ENCODE results near the gene KCNJ12.
A peak's percentile ranks its signal among the peaks of the same experiment; 100 is the strongest.
"Not testable (repeated sequence)": the region's sequence is repeated elsewhere in the genome, so short reads cannot be mapped to it uniquely, and the experiment has no call there.

The KCNJ12 gene

GRCh38 chr17:21400816-21401593 lies 24.8 kb downstream of the KCNJ12 start:
- DNase-seq (ENCODE audit: low read depth, low spot score), result no peak
- Histone ChIP-seq H3K36me3 (ENCODE audit: insufficient read depth, low read length) (no peaks in the 10 kb centered on the region), H3K4me3 (no peak overlapping the region), H3K27ac (no peak overlapping the region), H3K9me3 (ENCODE audit: low read depth, low read length) (no peaks in the 10 kb centered on the region), H3K9ac (ENCODE audit: insufficient read length) (no peak overlapping the region)
- TF ChIP-seq EZH2 (IDR thresholded peaks at IDR 0.05), result no peak

GRCh38 chr17:21402166-21402571 lies 26.0 kb downstream of the KCNJ12 start:
- DNase-seq (ENCODE audit: low read depth, low spot score); H3K36me3 ChIP-seq (ENCODE audit: insufficient read depth, low read length); H3K9ac ChIP-seq (ENCODE audit: insufficient read length); H3K9me3 ChIP-seq (ENCODE audit: low read depth, low read length); H3K4me3 ChIP-seq: not testable (repeated sequence)
- H3K27ac ChIP-seq, result peak overlapping the region; percentile 26; the same call in 1 of the 2 replicates

GRCh38 chr17:21402926-21403325 lies 26.8 kb downstream of the KCNJ12 start:
- DNase-seq (ENCODE audit: low read depth, low spot score); H3K36me3 ChIP-seq (ENCODE audit: insufficient read depth, low read length); H3K9ac ChIP-seq (ENCODE audit: insufficient read length); H3K9me3 ChIP-seq (ENCODE audit: low read depth, low read length); H3K27ac ChIP-seq; H3K4me3 ChIP-seq: not testable (repeated sequence)

GRCh38 chr17:21404106-21404505 lies 27.9 kb downstream of the KCNJ12 start:
- H3K9me3 ChIP-seq (ENCODE audit: low read depth, low read length); H3K36me3 ChIP-seq (ENCODE audit: insufficient read depth, low read length); H3K4me3 ChIP-seq; H3K9ac ChIP-seq (ENCODE audit: insufficient read length); DNase-seq (ENCODE audit: low read depth, low spot score); H3K27ac ChIP-seq: not testable (repeated sequence)

- not testable (repeated sequence) for H3K4me3 ChIP-seq; H3K36me3 ChIP-seq (ENCODE audit: insufficient read depth, low read length); H3K9me3 ChIP-seq (ENCODE audit: low read depth, low read length); H3K27ac ChIP-seq; H3K9ac ChIP-seq (ENCODE audit: insufficient read length); DNase-seq (ENCODE audit: low read depth, low spot score)
Observed at GRCh38 chr17:21404539-21404938, 28.4 kb downstream of the KCNJ12 start.

- not testable (repeated sequence) for DNase-seq (ENCODE audit: low read depth, low spot score); H3K36me3 ChIP-seq (ENCODE audit: insufficient read depth, low read length); H3K27ac ChIP-seq; H3K4me3 ChIP-seq; H3K9ac ChIP-seq (ENCODE audit: insufficient read length); H3K9me3 ChIP-seq (ENCODE audit: low read depth, low read length)
Observed at GRCh38 chr17:21404956-21405731, 29.0 kb downstream of the KCNJ12 start.

GRCh38 chr17:21405904-21406400 lies 29.8 kb downstream of the KCNJ12 start:
- not testable (repeated sequence) for H3K9me3 ChIP-seq (ENCODE audit: low read depth, low read length); H3K27ac ChIP-seq; H3K9ac ChIP-seq (ENCODE audit: insufficient read length); H3K4me3 ChIP-seq; DNase-seq (ENCODE audit: low read depth, low spot score); H3K36me3 ChIP-seq (ENCODE audit: insufficient read depth, low read length)

GRCh38 chr17:21406616-21407404 lies 30.7 kb downstream of the KCNJ12 start:
- H3K9me3 ChIP-seq (ENCODE audit: low read depth, low read length); H3K4me3 ChIP-seq; DNase-seq (ENCODE audit: low read depth, low spot score); H3K27ac ChIP-seq; H3K36me3 ChIP-seq (ENCODE audit: insufficient read depth, low read length); H3K9ac ChIP-seq (ENCODE audit: insufficient read length): not testable (repeated sequence)

GRCh38 chr17:21407752-21408151 lies 31.6 kb downstream of the KCNJ12 start:
- not testable (repeated sequence) for H3K4me3 ChIP-seq; H3K36me3 ChIP-seq (ENCODE audit: insufficient read depth, low read length); DNase-seq (ENCODE audit: low read depth, low spot score); H3K9me3 ChIP-seq (ENCODE audit: low read depth, low read length); H3K27ac ChIP-seq; H3K9ac ChIP-seq (ENCODE audit: insufficient read length)

- H3K4me3 ChIP-seq; H3K36me3 ChIP-seq (ENCODE audit: insufficient read depth, low read length); DNase-seq (ENCODE audit: low read depth, low spot score); H3K27ac ChIP-seq; H3K9me3 ChIP-seq (ENCODE audit: low read depth, low read length); H3K9ac ChIP-seq (ENCODE audit: insufficient read length): not testable (repeated sequence)
Observed at GRCh38 chr17:21408224-21408623, 32.1 kb downstream of the KCNJ12 start.

GRCh38 chr17:21408766-21409300 lies 32.7 kb downstream of the KCNJ12 start:
- not testable (repeated sequence) for H3K9ac ChIP-seq (ENCODE audit: insufficient read length); H3K27ac ChIP-seq; H3K36me3 ChIP-seq (ENCODE audit: insufficient read depth, low read length); DNase-seq (ENCODE audit: low read depth, low spot score); H3K4me3 ChIP-seq; H3K9me3 ChIP-seq (ENCODE audit: low read depth, low read length)

GRCh38 chr17:21409388-21409787 lies 33.2 kb downstream of the KCNJ12 start:
- DNase-seq (ENCODE audit: low read depth, low spot score); H3K4me3 ChIP-seq; H3K36me3 ChIP-seq (ENCODE audit: insufficient read depth, low read length); H3K9me3 ChIP-seq (ENCODE audit: low read depth, low read length); H3K9ac ChIP-seq (ENCODE audit: insufficient read length); H3K27ac ChIP-seq: not testable (repeated sequence)

- H3K9me3 ChIP-seq (ENCODE audit: low read depth, low read length); H3K9ac ChIP-seq (ENCODE audit: insufficient read length); H3K4me3 ChIP-seq; H3K27ac ChIP-seq; H3K36me3 ChIP-seq (ENCODE audit: insufficient read depth, low read length); DNase-seq (ENCODE audit: low read depth, low spot score): not testable (repeated sequence)
Observed at GRCh38 chr17:21409971-21410370, 33.8 kb downstream of the KCNJ12 start.
